ENCODE data around the gene PDE8B. TPM values are rescaled to one million over a fixed set of nuclear protein-coding genes. Genes with fewer than 3 reads are reported as not detected.

The PDE8B gene
- polyA plus RNA-seq, 1 donor (not counting 4 experiments of a cell fraction or from before 2014, with no cell fraction given) = not detected

GRCh38 chr5:77454123-77454522 lies 243.6 kb downstream of the PDE8B start:
- Histone ChIP-seq H3K27me3 (ENCODE audit: control insufficient read depth, extremely low read depth, insufficient read depth, low read length) (no peaks in the 10 kb centered on the region), H3K4me3 (ENCODE audit: control insufficient read depth in 2 of 3, extremely low read depth in 1 of 3, insufficient read depth in 2 of 3, low read depth in 1 of 3, low read length in 3 of 3) (no peak overlapping the region), H3K4me1 (ENCODE audit: control insufficient read depth, extremely low read depth, insufficient read depth, low read length) (no peaks in the 10 kb centered on the region), H3K9me3 (ENCODE audit: control insufficient read depth, low read depth, low read length) (no peaks in the 10 kb centered on the region), H3K27ac (ENCODE audit: control insufficient read depth, insufficient read depth, low read length) (no peak overlapping the region), H3K4me2 (ENCODE audit: control insufficient read depth, extremely low read depth, insufficient read depth, low read depth, low read length) (no peak overlapping the region), H2AFZ (ENCODE audit: control insufficient read depth, low read length) (no peak overlapping the region), H3K9me1 (ENCODE audit: control insufficient read depth, extremely low read depth, insufficient read depth, low read length) (no peaks in the 10 kb centered on the region), H3K9ac (ENCODE audit: control insufficient read depth, extremely low read depth, insufficient read depth, low read length) (no peak overlapping the region), H4K20me1 (ENCODE audit: control insufficient read depth, extremely low read depth, insufficient read depth, low read length) (no peaks in the 10 kb centered on the region), H3K79me2 (ENCODE audit: control insufficient read depth, insufficient read depth, low read length) (no peaks in the 10 kb centered on the region), H3K36me3 (ENCODE audit: control insufficient read depth in 2 of 2, extremely low read depth in 1 of 2, insufficient read depth in 2 of 2, low read length in 2 of 2) (peaks cover 2 to 5% of the 10 kb centered on the region in 2 experiments)
- FAIRE-seq (no peak), DNase-seq (ENCODE audit: low read depth, low spot score) (no peak)
- dilution Hi-C loops (cut with MboI; ENCODE audit: extremely low pct_ligation_motif_present, low sequenced_read_pairs) = no loop called here
- no peak for TF ChIP-seq CTCF (optimal IDR thresholded peaks at IDR 0.05 in 1 of 3, IDR thresholded peaks at IDR 0.05 in 1 of 3, conservative IDR thresholded peaks at IDR 0.05 in 1 of 3; ENCODE audit: extremely low read depth in 1 of 3, insufficient read depth in 2 of 3, low read length in 3 of 3)
- no peak for TF ChIP-seq EZH2 (IDR thresholded peaks at IDR 0.05; ENCODE audit: low read length)

- no peak overlapping the region for H3K4me2 ChIP-seq (ENCODE audit: control insufficient read depth, extremely low read depth, insufficient read depth, low read depth, low read length)
- no peaks in the 10 kb centered on the region for H3K4me1 ChIP-seq (ENCODE audit: control insufficient read depth, extremely low read depth, insufficient read depth, low read length)
- H3K79me2 ChIP-seq (ENCODE audit: control insufficient read depth, insufficient read depth, low read length) = no peaks in the 10 kb centered on the region
- dilution Hi-C loops (cut with MboI; ENCODE audit: extremely low pct_ligation_motif_present, low sequenced_read_pairs) = no loop called here
- DNase-seq (ENCODE audit: low read depth, low spot score) = no peak
- H3K4me3 ChIP-seq (ENCODE audit: control insufficient read depth in 2 of 3, extremely low read depth in 1 of 3, insufficient read depth in 2 of 3, low read depth in 1 of 3, low read length in 3 of 3) = no peak overlapping the region
- H3K27ac ChIP-seq (ENCODE audit: control insufficient read depth, insufficient read depth, low read length) = no peak overlapping the region
- no peak for TF ChIP-seq CTCF (optimal IDR thresholded peaks at IDR 0.05 in 1 of 3, IDR thresholded peaks at IDR 0.05 in 1 of 3, conservative IDR thresholded peaks at IDR 0.05 in 1 of 3; ENCODE audit: extremely low read depth in 1 of 3, insufficient read depth in 2 of 3, low read length in 3 of 3)
- no peak for TF ChIP-seq EZH2 (IDR thresholded peaks at IDR 0.05; ENCODE audit: low read length)
- H3K27me3 ChIP-seq (ENCODE audit: control insufficient read depth, extremely low read depth, insufficient read depth, low read length) = no peaks in the 10 kb centered on the region
- H3K9ac ChIP-seq (ENCODE audit: control insufficient read depth, extremely low read depth, insufficient read depth, low read length) = no peak overlapping the region
- H3K36me3 ChIP-seq (ENCODE audit: control insufficient read depth in 2 of 2, extremely low read depth in 1 of 2, insufficient read depth in 2 of 2, low read length in 2 of 2) = peaks cover 0 to 2% of the 10 kb centered on the region in 2 experiments
- no peaks in the 10 kb centered on the region for H3K9me1 ChIP-seq (ENCODE audit: control insufficient read depth, extremely low read depth, insufficient read depth, low read length)
- FAIRE-seq = no peak
- H2AFZ ChIP-seq (ENCODE audit: control insufficient read depth, low read length) = no peak overlapping the region
- no peaks in the 10 kb centered on the region for H4K20me1 ChIP-seq (ENCODE audit: control insufficient read depth, extremely low read depth, insufficient read depth, low read length)
- H3K9me3 ChIP-seq (ENCODE audit: control insufficient read depth, low read depth, low read length) = no peaks in the 10 kb centered on the region
Measured at GRCh38 chr5:77461287-77461686, 250.8 kb downstream of the PDE8B start.

Data from keratinocyte (primary cell).